ENCODE data around the gene AGO1.
"Not testable (repeated sequence)": the region's sequence is repeated elsewhere in the genome, so short reads cannot be mapped to it uniquely, and the experiment has no call there.

AGO1 gene

GRCh38 chr1:35882945-35883634 is at the start of gene AGO1:
Gene AGO1 (plus strand): TSS chr1:35883209. CDS start chr1:35883422, 213 bp downstream.
- peak; percentile 89 to 94 (median 93) for DNase-seq

- no peak for DNase-seq
Observed at GRCh38 chr1:35833395-35833794, 49.6 kb upstream of the AGO1 start.

GRCh38 chr1:35834218-35834617 is 48.8 kb upstream of the AGO1 start:
- DNase-seq: no peak

- DNase-seq: peak; percentile 9 to 67 (median 49)
Observed at GRCh38 chr1:35835398-35835797, 47.6 kb upstream of the AGO1 start.

- DNase-seq: no peak
Observed at GRCh38 chr1:35836734-35837133, 46.3 kb upstream of the AGO1 start.

GRCh38 chr1:35838693-35839245 is 44.2 kb upstream of the AGO1 start:
- DNase-seq: no peak

GRCh38 chr1:35844826-35845225 is 38.2 kb upstream of the AGO1 start:
- DNase-seq: no peak

- no peak for DNase-seq
Observed at GRCh38 chr1:35845766-35846165, 37.2 kb upstream of the AGO1 start.

GRCh38 chr1:35847935-35848565 is 35.0 kb upstream of the AGO1 start:
- no peak for DNase-seq

- no peak for DNase-seq
Observed at GRCh38 chr1:35850051-35850450, 33.0 kb upstream of the AGO1 start.

GRCh38 chr1:35850716-35851115 is 32.3 kb upstream of the AGO1 start:
- no peak for DNase-seq

- no peak for DNase-seq
Observed at GRCh38 chr1:35851132-35851869, 31.7 kb upstream of the AGO1 start.

- no peak for DNase-seq
Observed at GRCh38 chr1:35852241-35852640, 30.8 kb upstream of the AGO1 start.

- DNase-seq: no peak
Observed at GRCh38 chr1:35854989-35855700, 27.9 kb upstream of the AGO1 start.

- no peak for DNase-seq
Observed at GRCh38 chr1:35856964-35857363, 26.0 kb upstream of the AGO1 start.

GRCh38 chr1:35857830-35858229 is 25.2 kb upstream of the AGO1 start:
- no peak for DNase-seq

- DNase-seq: no peak
Observed at GRCh38 chr1:35860696-35861095, 22.3 kb upstream of the AGO1 start.

GRCh38 chr1:35863136-35863535 is 19.9 kb upstream of the AGO1 start:
- DNase-seq: no peak

- no peak for DNase-seq
Observed at GRCh38 chr1:35863881-35864625, 19.0 kb upstream of the AGO1 start.

- no peak for DNase-seq
Observed at GRCh38 chr1:35864813-35865212, 18.2 kb upstream of the AGO1 start.

- DNase-seq: no peak
Observed at GRCh38 chr1:35866991-35867390, 16.0 kb upstream of the AGO1 start.

GRCh38 chr1:35869245-35869950 is 13.6 kb upstream of the AGO1 start:
- DNase-seq: not testable (repeated sequence)
